Ramos (cell line): ENCODE measurements around the gene ADPRS.

Source experiments
- in situ Hi-C: fragments of 300-500 bp; cut with MboI; formaldehyde crosslinking; loops from one replicate; pipeline ENCODE4 v1.14.3; 2022; ENCODE audit warnings: low sequenced_read_pairs; ENCODE audit not compliant: unreplicated experiment

ADPRS gene

GRCh38 chr1:36126797-36127500 is 38.3 kb downstream of the ADPRS start:
- in situ Hi-C loops = no loop called here

- in situ Hi-C loops = no loop called here
Observed at GRCh38 chr1:36128126-36128904, 39.6 kb downstream of the ADPRS start.

GRCh38 chr1:36128905-36129206 is 40.2 kb downstream of the ADPRS start:
- in situ Hi-C loops = no loop called here

GRCh38 chr1:36132029-36132428 is 43.3 kb downstream of the ADPRS start:
- in situ Hi-C loops = no loop called here

GRCh38 chr1:36133484-36133883 is 44.8 kb downstream of the ADPRS start:
- in situ Hi-C loops = no loop called here

- in situ Hi-C loops = no loop called here
Observed at GRCh38 chr1:36134031-36134430, 45.3 kb downstream of the ADPRS start.

- in situ Hi-C loops = no loop called here
Observed at GRCh38 chr1:36134505-36135329, 46.0 kb downstream of the ADPRS start.

GRCh38 chr1:36135330-36135667 is 46.6 kb downstream of the ADPRS start:
- in situ Hi-C loops = no loop called here

- in situ Hi-C loops = no loop called here
Observed at GRCh38 chr1:36135796-36136195, 47.1 kb downstream of the ADPRS start.

GRCh38 chr1:36136535-36136934 is 47.8 kb downstream of the ADPRS start:
- in situ Hi-C loops = no loop called here

- in situ Hi-C loops = no loop called here
Observed at GRCh38 chr1:36137226-36137625, 48.5 kb downstream of the ADPRS start.

- in situ Hi-C loops = no loop called here
Observed at GRCh38 chr1:36137776-36138175, 49.1 kb downstream of the ADPRS start.

- in situ Hi-C loops = no loop called here
Observed at GRCh38 chr1:36139521-36139920, 50.8 kb downstream of the ADPRS start.

- in situ Hi-C loops = loop anchor here (5.0 kb wide), 1 partner anchor 35 kb away; no protein-coding TSS in a partner anchor
Observed at GRCh38 chr1:36142121-36142520, 53.4 kb downstream of the ADPRS start.

- in situ Hi-C loops = loop anchor here (5.0 kb wide), 1 partner anchor 36 kb away; no protein-coding TSS in a partner anchor
Observed at GRCh38 chr1:36143424-36143823, 54.7 kb downstream of the ADPRS start.
